Stimulated activated CD4-positive, alpha-beta T cell treated with anti-CD3 and anti-CD28 coated beads, Interleukin-12 subunit alpha, Interleukin-12 subunit beta, amount 100 ng/mL, for 24 hours (primary cell): ENCODE measurements around the gene PDZD11.
"Not testable (repeated sequence)": the region's sequence is repeated elsewhere in the genome, so short reads cannot be mapped to it uniquely, and the experiment has no call there.

ENCODE experiments used
- DNase-seq, 2 experiments: peaks; one replicate each; pipeline ENCODE4 v3.0.0-alpha.2; 2020; ENCODE audit warnings: low read depth in 2 of 2

Gene PDZD11, protein sequence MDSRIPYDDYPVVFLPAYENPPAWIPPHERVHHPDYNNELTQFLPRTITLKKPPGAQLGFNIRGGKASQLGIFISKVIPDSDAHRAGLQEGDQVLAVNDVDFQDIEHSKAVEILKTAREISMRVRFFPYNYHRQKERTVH

DNA sequence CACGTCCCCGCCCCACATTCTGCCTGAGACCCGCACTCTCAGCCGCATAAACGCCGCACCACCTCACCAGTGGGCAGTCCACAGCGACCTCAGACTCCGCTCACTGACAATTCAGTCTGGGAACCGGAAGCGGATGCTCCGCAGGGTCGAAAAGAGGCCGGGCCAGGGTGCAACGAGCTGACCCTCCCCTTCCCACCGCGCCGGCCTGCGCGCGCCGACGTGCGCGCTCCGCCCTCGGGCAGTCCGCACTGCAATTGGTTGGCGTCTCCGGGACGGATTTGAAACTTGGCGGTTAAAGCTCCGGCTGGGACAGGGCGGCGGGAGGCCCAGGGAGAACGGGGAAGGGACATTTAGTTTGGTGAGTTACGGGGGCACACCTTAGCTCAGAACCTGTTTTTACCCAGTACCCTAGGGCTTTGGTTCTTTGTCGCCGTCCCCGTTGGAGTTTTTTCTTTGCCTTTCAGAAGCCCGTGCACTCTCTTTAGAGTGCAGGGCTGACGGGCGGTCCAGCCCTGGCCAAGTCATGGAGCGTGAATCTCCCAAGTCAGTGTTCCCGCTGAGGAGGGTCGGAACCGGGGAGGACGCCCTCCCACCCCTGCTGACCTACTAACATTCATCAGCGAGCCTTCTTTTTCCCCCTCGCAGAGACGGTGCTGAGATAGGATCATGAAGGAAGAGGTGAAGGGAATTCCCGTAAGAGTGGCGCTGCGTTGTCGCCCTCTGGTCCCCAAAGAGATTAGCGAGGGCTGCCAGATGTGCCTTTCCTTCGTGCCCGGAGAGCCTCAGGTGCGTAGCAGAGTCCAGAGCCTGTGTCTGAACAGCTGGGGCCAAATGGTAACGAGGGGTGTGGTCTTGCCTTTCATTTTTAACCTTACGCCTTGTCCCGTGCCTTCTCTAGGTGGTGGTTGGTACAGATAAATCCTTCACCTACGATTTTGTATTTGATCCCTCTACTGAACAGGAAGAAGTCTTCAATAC lies at the start of gene PDZD11, which contains the start of gene KIF4A:
Gene PDZD11, minus strand, starts transcription at position 135 of the 978 bp plus-strand sequence. CDS start 586 bp downstream, outside the sequence.
Gene KIF4A, plus strand, starts transcription at position 312 of the 978 bp plus-strand sequence. Its CDS starts 355 bp downstream, at position 667.
- DNase-seq = peak; percentile 47 to 68

DNA sequence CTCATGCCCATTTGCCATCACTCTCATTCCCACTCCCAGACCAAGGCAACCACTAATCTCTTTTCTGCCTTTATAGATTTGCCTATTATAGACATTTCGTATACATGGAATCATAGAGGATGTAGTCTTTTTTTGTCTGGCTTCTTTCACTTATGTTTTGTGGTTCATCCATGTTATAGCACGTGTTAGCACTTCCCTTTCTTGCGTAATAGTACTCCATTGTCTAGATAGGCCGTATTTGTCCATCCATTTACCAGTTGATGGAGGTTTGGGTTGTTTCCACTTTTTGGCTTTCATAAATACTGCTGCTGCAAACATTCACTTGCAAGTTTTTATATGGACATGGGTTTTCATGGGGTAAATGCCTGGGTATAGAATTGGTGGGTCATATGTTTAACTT lies 48.6 kb upstream of the PDZD11 start:
- DNase-seq = no peak

DNA sequence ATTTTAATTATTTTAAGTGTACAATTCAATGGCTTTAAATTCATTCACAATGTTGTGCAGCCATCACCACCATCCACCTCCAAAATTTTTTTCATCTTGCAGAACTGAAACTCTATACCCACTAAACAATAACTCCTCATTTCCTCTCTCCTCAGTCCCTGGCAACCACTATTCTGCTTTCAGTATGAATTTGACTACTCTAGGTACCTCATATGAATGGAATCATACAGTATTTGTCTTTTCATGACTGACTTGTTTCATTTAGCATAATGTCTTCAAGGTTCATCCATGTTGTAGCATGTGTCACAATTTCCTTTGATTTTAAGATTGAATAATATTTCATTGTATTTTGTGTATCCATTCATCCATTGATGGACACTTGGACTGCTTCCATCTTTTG lies 47.0 kb upstream of the PDZD11 start:
- no peak for DNase-seq

DNA sequence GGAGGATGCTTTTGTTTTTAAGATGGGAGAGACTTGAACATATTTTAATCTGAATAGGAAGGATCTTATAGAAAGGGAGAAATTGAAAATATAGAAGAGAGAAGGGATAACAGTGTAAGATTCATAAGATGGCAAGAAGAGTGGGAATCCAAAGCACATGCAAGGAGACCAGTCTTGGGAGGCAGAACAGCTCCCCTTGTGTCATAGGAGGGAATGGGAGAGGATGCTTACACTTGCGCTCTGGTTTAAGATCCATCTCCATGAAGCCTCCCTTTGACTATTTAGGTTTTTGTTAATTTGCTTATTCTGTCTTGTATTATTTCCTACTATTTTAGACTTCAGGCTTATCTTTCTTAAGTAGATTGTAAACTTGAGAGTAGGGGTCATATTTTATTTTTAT lies 42.9 kb upstream of the PDZD11 start:
- no peak for DNase-seq

DNA sequence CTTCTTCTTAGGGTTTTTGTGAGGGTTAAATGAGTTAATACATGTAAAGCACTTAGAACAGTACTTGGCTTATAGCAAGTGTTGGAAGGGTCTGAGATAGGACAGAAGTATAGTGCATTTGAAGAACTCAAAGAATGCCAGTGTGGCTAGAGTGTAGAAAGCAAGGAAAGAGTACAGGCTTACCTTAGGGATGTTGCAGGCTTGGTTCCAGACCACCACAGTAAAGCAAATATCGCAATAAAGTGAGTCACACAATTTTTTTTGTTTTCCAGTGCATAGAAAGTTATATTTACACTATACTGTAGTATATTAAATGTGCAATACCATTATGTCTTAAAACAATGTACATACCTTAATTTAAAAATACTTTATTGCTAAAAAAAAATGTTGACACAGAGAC lies 41.4 kb upstream of the PDZD11 start:
- DNase-seq = no peak

DNA sequence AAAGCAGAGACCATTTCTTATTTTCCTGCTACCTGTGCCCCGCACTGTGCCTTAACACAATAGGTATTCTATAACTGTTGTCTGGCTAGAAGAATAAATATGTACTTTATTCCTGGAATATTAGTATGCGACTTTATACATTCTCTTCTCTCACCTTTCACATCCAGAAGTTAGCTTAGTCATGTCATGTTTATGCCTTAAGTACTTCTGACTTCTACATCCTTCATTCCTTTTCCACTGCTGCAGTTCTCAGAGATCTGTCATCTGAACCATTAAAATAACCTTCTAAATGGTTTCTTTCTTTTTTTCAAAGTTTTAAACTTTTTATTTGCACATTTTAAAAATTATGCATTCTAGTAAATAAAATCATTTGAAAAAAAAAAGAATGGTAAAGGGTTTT lies 34.6 kb upstream of the PDZD11 start:
- DNase-seq = no peak

DNA sequence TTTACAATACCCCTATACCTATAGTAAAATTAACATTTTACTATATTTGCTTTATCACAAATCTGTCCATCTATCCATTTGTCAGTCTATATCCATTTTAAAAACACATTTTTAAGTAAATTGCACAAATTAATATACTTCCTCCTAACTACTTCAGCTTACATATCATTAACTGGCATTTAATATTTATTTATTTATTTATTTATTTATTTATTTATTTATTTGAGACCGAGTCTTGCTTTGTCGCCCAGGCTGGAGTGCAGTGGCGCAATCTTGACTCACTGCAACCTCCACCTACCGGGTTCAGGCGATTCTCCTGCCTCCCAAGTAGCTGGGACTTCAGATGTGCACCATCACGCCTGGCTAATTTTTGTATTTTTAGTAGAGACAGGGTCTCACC lies 33.9 kb upstream of the PDZD11 start:
- DNase-seq = not testable (repeated sequence)

DNA sequence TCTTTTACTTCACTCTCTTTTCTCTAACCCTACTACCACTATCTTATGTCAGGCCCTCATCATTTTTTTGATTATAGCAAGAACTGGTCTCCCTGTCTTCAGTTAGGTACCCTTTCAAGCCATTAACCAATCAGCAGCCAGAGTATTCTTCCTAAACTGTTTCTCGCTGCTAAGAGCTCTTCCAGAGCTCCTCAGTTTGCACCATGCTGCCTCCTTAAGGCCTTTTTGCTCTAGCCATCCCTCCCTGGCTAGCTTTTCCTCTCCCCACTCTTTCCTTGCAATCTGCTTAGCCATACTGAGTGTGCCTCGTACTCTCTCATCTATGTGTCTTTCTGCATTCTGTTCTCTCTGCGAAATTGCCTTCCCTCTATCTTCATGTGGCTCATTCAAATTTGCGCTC lies 33.1 kb upstream of the PDZD11 start:
- DNase-seq = no peak

DNA sequence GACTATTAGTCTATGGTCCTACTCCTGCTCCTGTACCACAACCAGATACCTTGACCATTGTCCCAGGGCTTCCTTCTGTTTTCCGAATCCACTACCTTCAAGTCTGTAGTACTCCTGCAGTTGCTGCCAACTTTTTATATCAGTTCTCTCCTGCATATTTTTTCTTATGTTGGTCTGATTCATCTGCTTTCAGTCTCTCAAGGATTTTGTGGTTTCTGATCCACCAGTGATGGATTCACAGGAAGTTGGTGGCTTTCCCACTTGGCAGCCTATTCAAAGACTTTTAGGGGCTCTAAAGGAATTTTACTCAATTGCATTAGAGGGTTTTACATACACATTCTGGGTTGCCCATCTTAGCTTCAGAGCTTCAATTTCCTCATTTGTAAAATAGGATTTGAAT lies 23.8 kb upstream of the PDZD11 start:
- DNase-seq = no peak

DNA sequence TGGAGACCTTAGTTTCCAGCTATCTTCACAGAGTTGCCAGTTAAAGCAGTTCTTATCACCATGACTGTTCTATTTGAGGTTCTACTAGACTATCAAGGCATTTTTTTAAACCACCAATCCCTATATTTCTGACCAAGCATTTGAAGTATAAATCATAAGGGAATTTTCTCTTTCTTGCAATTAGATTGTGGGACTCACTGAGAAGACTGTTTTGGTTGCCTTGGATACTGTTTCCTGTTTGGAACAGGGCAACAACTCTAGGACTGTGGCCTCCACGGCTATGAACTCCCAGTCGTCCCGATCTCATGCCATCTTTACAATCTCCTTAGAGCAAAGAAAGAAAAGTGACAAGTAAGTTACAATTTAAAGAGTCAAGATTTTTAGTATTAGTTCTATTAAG lies 12.0 kb upstream of the PDZD11 start:
- no peak for DNase-seq

DNA sequence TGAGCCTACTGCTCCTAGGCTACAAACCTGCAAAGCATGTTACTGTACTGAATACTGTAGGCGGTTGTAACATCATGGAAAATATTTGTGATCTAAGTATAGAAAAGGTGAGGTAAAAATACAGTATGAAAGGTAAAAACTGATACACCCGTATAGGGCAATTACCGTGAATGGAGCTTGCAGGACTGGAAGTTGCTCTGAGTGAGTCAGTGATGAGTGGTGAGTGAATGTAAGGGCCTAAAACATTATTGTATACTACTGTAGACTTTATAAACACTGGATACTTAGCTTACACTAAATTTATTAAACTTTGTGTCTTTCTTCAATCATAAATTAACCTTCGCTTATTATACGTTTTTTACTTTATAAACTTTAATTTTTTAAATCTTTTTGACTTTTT lies 3.9 kb upstream of the PDZD11 start:
- DNase-seq = no peak

DNA sequence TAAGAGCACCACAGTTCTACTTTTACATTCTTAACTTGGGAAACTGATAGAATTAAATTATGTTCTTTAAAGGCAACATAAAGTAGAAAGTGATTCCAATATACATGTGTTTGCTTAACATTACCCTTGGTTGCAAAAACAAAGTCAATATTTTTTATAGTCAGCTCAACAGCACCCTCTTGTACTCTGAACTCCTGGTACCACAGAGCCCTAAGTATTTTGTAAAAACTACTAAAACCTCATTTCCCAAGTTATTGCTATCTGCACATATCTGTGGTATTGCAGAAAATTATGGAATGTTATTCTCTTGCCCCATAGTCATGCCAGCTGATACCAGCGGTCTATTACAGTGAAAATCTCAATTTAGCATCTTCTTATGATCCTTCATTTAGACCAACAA lies 3.1 kb upstream of the PDZD11 start:
- no peak for DNase-seq

DNA sequence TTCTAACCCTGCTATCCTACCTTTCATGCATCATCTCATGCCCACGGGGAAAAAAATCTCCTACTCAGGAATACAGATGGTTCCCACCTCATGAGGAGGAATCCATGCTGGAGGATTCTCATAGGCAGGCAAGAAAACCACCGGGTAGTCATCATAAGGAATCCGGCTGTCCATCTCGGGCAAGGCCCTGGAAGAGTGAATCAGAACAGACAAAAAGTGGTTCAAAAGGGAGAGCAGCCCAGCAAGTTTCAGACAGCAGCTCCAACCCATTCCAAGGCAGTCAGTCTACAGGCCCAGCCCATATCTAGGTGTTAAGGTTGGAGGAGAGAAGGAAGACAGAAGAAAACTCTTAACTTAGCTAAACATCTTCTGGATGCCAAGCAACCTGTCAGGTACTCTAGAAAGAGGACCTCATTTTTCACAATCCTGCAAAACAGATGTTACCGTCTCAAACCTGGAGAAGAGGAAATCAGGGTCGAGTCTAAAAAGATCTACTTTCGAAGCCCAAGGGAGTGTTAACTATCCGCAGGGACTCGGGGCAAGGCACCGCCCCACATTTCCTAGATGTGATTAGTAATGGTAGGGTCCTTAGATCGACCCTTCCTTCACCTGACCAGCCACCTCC lies 447 bp downstream of the PDZD11 start:
- no peak for DNase-seq

DNA sequence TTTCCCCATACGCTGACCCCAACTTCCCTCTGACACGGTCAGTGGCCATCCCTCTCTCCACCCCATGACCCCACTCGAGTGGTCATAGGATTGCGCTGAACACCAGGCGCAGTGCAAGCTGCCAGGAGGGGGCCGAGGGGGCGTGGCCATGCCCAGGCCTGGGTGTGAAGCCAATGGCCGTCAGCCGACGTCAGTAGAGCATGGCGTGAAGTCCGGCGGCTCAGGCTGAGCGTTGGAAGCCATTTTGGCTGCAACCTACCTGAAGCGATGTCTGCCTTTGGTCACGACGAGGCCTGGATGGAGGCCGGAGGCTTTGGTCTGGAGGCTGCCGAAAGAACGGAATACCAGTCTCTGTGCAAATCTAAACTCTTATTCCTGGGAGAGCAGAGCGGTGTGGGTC lies 7.8 kb downstream of the PDZD11 start, which contains the start of gene RAB41:
Gene RAB41, plus strand, starts transcription at position 222 of the 400 bp plus-strand sequence. Its CDS starts 46 bp downstream, at position 268.
- DNase-seq = no peak

DNA sequence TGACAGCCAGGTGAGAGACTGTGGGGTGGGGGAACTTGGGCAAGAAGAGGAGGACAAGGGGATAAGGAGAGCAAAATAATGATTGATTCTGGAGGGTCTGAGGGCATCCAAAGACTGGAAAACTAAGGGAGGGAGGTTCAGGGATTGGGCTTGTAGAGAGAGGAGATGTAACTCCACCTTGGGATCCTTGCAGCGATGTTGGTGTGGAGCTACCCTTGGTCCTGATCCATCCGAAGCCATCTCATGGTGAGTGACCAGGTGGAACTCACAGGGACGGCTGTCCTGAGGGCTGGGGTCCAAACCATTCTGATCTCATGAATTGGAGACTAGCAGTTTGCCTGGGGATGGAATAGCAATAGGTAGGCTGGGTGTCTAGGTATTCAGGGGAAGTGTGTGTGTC lies 9.2 kb downstream of the PDZD11 start:
- DNase-seq = no peak

DNA sequence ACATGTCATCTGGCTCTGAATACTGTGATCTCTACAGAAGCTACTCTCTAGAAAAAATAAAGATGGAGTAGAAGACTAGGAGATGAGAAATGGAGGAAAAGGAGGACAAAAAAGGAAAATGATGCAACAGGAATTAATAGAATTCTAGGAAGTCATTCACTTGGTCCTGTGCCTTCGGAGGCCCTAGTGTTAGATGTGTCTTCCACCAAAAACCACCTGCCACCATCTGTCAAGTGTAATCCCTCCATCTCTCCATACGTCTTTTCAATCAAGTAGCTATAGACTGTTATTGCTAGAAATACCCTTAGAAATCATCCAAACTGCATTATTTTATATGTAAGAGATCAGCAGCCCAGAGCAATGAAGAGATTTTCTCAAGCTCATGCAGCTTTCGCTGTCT lies 10.6 kb downstream of the PDZD11 start:
- DNase-seq = no peak

DNA sequence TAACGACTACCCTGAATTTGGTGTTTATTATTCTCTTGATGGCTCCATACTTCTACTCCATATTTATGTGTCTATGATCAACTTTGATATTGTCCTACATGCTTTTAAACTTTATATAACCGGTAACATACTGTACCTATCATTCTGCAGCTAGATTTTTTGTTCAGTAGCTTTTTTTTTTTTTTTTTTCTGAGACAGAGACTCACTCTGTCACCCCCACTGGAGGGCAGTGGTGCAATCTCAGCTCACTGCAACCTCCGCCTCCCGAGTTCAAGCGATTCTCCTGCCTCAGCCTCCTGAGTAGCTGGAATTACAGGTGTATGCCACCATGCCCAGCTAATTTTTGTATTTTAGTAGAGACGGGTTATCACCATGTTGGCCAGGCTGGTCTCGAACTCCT lies 15.7 kb downstream of the PDZD11 start:
- not testable (repeated sequence) for DNase-seq

DNA sequence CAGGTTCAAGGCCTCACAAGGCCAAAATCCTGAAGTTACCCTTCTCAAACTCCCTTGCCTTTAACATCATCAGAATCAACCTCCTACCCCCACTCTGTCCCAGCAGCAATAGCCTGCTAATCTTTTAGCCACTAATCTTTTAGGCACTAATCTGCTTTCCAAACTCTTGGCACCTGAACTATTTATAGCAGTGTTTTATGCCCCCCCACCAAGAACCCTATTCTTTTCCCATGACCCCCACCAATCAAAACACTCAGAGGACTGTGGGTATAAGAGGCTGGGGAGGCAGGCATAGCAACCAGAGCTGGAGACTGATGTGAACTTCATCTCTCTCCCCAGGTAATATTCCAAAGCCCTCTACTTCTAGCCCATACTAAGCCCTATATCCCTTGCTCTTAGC lies 21.7 kb downstream of the PDZD11 start, which contains the start of gene ARR3:
Gene ARR3, plus strand, starts transcription at position 301 of the 400 bp plus-strand sequence. CDS start 1,052 bp downstream, outside the sequence.
- DNase-seq = no peak

DNA sequence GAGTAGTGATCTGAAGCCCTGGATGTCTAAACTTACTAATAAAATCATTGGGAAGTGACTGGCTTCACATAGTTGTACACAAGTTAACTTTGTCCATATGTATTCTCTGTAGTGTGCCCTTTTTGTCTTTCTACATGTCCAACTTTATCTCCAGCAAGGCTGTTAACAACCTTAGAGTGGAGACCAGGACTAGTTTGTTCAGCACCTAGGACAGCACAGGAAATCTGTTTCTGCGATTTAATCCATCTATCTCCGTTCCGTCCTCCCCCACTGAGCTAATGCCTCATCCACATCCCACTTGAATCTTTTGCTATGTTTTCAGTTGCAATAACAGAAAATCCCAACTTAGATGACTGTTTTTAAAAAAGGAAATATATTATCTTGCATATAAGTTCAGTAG lies 24.9 kb downstream of the PDZD11 start:
- no peak for DNase-seq

DNA sequence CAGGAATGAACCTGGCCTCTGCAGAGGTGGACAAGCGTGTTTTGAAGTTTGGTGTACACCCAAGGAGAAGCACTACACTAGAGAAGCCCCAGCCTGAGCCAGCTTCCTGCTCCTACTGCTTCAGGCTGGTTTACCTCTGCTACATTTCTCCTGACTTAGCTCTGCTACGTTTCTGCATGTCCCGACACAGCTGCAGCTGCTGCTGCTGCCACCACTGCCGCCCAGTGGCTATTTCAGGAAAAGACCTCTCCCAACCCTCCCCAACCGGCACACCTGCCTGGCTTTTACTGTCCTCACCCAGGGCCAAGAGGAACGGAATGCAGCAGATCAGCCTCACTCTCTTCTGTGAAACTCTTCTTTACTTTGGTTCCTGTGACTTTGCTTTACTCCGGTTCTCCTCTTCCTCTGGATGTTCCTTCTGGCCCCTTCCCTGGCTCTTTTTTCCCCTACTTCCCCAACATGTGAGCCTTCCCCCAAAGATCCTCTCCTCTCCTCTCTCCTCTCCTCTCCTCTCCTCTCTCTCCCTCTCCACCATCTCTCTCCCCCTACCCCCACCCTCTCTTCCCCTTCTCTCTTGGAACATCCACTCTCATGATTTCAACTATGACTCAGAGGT lies 26.7 kb downstream of the PDZD11 start:
- peak in 1 of 2 experiments; percentile 10 for DNase-seq

DNA sequence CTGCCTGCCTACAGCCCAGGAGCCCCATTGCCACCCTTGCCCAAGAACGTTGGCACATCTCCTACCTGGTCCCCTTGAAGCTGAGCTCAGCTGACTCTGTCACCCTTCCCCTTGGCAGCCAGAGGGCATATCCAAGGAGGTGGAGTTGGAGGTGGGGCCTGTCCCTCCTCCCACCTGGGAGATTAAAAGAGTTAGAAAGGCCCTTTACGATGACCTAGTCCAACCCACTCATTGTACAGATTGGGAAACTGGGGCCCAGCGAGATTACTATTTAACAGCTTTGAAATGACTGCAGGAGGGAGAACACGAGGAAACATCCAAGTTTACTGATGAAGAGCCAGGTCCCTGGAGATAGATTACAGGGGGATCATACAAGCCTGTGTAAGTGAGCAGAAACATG lies 29.6 kb downstream of the PDZD11 start, which contains the start of gene P2RY4:
Gene P2RY4, minus strand, starts transcription at position 101 of the 400 bp plus-strand sequence. CDS start 580 bp downstream, outside the sequence.
- no peak for DNase-seq
